Activated CD8-positive, alpha-beta memory T cell treated with anti-CD3 and anti-CD28 coated beads, Interleukin-2, amount 50 U/mL, for 1 hour (primary cell): Measurements from ENCODE around the gene CRYZL1.
"Not testable (repeated sequence)": the region's sequence is repeated elsewhere in the genome, so short reads cannot be mapped to it uniquely, and the experiment has no call there.

Source experiments
- DNase-seq: peaks from one replicate; pipeline ENCODE4 v3.0.0-alpha.2; 2020; ENCODE audit errors: extremely low read depth

CRYZL1 gene

GRCh38 chr21:33641352-33642026, at the start of gene CRYZL1:
Gene CRYZL1, minus strand, starts transcription at chr21:33641741. Its CDS starts 10,190 bp downstream, at chr21:33631551.
- DNase-seq, result peak; percentile 99

DNA sequence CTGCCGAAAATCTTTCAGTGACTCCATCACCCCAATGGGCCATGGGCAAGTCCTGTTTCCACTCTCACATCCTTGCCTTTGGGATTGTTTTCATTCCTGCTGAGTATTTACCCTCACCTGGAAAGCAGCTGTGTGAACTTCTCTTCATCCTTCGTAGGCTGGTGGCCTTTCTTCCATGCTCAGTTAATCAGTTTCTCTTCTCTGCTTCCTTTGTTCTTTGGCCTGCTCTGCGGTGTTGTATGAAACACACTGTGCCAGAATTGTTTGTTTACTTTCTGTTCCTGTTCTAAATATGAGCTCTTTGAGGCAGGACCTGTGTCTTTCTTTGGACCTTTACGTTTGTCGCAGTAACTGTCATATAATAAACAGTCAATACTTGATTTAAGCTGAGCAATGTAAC, 49.3 kb upstream of the CRYZL1 start:
- DNase-seq, result no peak

DNA sequence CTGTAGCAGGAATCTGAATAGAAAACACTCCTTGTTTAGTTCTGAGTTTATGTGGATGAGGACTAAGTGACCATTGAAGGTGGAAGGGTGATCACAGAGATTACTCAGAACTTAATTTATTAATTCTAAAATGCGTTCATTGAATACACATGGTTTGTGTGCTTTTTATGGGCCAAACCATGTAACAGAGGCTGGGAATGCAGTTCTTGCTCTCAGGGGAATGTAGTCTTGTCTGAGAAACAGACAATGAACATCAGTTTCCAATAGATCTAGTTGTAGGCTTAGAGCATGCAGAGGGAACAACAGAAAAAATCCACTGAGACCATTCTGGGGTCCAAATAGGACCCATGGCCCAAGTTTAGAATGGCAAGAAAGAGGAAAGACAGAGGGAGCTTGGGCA, 46.8 kb upstream of the CRYZL1 start:
- no peak for DNase-seq

DNA sequence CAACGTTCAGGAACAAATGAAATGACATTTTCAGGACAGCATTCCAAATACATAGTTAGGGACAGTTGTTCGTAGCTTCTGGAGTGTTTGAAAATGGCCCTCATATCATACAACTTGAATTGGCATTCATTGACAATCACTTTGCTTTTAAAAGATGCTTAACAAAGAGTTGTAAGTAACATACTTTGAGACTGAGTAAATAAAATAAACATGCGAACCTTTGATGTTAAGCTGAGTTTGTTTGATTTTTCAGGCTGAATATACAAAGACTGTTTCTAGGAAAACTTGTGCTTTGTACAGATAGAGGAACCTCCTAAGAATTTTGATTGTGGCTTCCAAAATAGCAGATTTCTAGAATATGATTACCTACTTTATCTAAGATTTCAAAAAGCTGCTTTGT, 46.1 kb upstream of the CRYZL1 start:
- DNase-seq, result no peak

DNA sequence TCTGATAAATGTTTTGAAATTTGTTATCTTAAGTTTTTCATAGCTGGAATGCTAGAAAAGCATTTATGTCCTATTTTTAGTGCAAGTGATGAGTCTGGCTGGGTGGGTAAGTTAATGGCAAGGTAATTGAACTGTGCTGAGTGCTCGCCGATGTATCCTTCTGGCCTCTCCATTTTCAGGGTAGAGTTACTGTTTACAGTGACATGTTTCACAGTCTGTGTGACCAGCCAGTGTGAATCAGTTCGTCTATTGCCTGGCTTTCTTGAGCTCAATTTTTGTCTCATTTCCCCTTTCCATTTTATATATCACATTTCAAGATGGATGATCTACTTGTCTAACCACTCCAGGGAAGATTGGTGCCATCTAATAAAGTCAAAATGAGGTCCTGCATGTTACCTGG, 44.8 kb upstream of the CRYZL1 start:
- no peak for DNase-seq

GRCh38 chr21:33685613-33686197, 44.2 kb upstream of the CRYZL1 start:
- no peak for DNase-seq

DNA sequence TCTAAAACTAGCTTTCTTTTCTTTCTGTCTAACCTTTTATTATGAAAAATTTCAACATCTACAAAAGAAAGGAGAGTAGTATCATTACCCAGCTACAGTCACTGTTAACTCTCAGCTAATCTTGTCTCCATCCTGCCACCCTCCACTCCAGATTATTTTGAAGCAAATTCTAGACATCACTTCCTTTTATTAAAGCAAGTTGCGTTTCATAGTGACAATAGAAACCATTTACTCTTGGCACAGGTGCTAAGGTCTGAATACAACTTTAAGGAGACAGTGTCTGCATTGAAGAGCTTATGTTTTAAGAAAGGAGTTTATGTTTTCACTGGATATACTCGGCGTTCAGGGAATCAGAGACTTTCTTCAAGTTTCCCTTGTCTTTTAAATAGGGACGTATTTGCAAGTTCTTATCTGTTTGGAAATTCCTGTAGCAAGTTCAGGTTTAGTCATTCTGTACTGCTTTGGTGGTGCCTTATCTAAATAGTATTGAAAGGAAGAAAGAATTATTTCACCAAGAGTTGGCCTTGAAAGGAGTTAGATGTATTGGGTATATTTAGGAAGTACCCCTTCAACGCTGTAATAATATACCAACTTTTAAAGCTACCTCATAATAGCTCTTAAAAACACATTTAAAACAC, 43.5 kb upstream of the CRYZL1 start:
- DNase-seq, result no peak

DNA sequence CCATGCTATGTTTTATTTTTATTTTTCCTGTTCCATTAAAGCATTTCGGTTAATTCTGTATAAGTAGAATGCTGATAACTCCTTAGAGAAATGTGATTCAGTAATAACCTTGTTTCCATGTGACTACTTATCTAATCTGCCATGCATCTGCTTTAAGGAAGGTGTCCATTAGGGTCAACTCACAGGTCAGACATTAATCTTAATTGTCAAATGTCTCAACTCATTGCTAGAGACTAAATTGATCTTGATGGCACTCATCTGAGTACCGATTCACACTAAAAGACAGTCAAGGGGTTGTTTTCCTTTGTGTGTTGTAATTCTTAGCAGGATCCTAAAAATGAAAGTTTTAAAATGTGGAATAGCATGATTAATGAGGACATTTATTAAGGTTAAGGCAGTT, 42.5 kb upstream of the CRYZL1 start:
- DNase-seq, result no peak

DNA sequence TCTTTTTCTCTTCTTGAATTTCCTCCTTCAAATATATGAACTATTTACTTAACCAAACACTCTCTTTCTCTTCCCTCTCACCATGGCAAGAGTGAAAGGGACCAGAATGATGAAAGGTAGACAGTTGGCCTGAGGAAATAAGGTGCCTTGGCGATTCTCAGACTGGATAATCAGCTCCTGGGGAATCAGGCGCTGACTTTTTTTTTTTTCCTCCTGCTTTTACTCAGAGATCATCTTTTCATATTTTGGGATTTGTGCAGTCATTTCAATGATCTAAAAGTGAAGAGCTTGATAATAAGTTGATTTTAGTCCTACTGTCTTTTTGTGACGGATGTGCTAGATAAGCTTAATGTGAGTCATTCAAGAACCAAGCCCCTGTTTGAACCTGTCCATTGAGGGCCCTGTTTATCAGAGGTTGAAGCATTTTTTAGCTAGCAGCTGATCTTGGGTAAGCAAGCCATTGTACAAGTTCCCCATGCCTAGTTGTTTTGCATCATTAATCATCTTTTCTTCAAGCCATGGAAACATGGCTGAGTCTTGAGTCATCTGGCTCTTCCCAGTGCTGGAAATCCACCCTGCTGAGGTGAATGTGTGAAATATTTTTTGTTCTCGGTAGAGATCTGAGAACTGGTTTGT, 41.6 kb upstream of the CRYZL1 start:
- no peak for DNase-seq

DNA sequence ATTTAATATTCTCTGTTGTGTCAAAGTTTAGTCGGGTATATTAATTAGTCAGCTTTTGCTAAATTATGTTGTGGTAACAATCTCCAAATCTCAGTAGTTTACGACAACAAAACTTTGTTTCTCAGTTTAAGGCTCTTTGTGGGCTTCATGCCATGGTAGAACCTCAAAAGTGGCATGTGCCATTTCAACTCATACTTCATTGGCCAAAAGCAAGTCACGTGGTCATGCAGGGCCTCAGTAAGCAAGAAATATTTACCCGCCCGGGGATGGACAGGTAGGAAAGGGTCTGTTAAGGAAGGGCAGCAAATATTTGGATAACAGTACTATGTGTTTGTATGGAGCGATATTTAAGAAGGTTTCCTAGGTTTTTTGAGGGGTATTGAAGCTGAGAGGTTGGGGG, 39.3 kb upstream of the CRYZL1 start:
- no peak for DNase-seq

GRCh38 chr21:33677450-33677849, 35.9 kb upstream of the CRYZL1 start:
- no peak for DNase-seq

- not testable (repeated sequence) for DNase-seq
These were observed 35.1 kb upstream of the CRYZL1 start for GRCh38 chr21:33676666-33677065.

GRCh38 chr21:33674226-33674625, 32.7 kb upstream of the CRYZL1 start:
- no peak for DNase-seq

DNA sequence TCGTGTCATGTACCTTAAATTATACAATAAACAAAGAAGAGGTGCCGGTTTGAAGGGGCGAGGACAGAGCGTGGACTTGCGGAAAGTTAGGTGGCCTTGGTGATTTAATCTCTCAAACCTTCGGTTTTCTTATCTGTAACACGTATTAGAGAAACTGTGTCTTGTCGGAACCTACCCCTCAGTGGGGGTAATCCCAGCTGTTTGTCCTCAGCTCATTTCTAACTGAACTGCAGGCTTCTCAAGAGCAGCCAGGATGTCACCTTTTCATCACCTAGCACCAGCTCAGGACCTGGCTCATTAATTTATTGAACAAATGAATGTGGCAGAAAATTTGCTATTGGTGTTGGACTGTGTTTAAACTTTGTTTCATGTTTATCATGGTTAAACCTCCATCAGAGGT, 31.9 kb upstream of the CRYZL1 start:
- no peak for DNase-seq

DNA sequence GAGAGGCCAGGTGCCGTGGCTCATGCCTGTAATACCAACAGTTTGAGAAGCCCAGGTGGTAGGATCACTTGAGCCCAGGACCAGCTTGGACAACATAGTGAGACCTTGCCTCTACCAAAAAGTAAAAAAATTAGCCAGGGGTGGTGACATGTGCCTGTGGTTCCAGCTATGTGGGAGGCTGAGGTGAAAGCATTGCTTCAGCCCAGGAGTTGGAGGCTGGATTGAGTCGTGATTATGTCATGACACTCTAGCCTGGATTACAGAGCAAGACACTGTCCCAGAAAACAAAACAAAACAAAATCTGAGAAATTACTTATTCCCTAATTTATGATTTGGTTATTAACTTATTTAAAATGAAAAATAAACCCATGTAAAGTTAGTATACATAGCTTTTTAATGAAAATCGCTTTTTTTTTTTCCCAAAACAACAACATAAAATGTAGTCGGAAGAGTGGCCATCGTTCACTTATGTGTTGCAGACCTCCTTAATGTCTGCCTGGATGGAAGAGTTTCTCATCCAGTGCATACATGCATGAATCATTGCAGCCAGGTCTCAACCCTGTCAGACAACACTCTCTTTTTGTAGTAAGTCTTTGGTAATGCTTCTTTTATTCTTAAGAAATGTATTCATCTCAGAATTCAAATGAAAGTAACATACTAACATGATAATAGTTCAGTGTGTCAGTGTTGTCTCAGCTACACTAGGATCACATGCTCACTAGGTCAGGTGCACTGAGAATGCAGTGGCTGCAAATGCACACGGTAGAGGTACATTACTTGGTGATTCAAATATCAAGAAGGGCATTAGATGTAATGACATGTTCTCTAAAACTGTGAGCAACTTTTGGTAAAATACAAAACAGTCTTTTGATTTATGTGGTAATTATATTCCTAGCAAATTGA, 28.8 kb upstream of the CRYZL1 start:
- no peak for DNase-seq

- DNase-seq, result no peak
These were observed 27.1 kb upstream of the CRYZL1 start for GRCh38 chr21:33668620-33669019.

GRCh38 chr21:33668180-33668579, 26.6 kb upstream of the CRYZL1 start:
- DNase-seq, result no peak

DNA sequence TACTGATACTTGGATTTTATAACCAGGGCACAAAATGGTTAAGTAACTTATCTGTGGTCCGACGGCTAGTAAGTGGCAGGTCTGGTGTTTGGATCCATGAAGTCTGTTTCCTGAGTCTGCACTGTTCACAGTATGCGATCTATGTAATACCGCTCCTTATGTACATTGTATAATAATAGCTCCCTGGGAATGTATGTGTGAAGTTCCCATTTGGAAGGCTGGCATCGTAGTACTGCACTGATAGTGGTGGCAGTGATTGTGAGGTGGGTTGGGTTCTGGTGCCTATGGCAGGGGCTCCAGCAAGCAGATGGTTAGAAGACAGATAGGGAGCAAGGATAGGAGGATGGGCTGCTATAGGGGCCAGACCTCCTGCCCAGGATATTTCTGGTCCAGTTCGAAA, 26.1 kb upstream of the CRYZL1 start:
- DNase-seq, result no peak

- no peak for DNase-seq
These were observed 24.6 kb upstream of the CRYZL1 start for GRCh38 chr21:33666153-33666552.

DNA sequence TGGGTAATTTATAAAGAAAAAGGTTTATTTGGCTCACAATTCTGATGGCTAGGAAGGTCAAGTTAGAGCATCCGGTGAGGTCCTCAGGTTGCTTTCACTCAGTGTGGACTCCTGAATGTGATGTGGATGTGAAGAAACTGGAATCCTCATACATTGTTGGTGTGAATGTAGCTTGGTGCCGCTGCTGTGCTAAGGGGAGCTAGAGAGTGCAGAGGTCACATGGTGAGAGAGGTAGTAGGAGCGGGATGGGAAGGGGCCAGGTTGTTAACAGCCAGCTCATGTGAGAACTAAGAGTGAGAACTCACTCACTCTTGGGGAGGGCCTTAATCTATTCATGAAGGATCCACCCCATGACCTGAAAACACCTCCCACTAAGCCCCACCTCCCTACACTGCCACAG, 22.6 kb upstream of the CRYZL1 start:
- DNase-seq, result no peak

- no peak for DNase-seq
These were observed 21.7 kb upstream of the CRYZL1 start for GRCh38 chr21:33663241-33663640.

DNA sequence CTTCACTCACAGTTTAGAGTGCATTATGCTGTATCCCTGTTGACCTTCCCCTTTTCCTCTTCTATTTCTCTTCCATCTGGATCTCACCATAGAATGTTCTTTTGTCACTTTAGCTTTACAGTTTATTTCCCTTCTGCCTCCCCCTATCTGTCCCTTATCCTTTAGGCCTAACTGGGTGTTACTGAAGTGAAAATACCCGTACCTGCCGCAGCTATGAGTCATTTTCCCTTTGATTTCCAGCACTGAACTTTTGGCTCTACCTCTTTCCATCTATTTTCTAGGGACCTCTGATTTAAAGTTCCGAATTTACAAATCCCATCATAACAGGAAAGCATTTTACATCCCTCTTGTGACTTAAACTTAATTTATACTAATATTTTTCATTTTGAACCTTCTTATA, 20.5 kb upstream of the CRYZL1 start:
- no peak for DNase-seq
